Measurements from ENCODE around the gene CCDC184.

- no peak for TF ChIP-seq CTCF (IDR thresholded peaks at IDR 0.05; ENCODE audit: insufficient read depth, low read length, poor library complexity, severe bottlenecking)
- TF ChIP-seq EZH2phosphoT487 (conservative IDR thresholded peaks at IDR 0.05; ENCODE audit: low read length): no peak
Measured at GRCh38 chr12:48193623-48194022, 10.2 kb downstream of the CCDC184 start.

Measured in SU-DHL-6 (cell line).